D721Med (cell line): ENCODE results near the gene COL13A1.

Experiments used
- DNase-seq: peaks from one replicate; pipeline ENCODE4 v3.0.0; 2011; ENCODE audit warnings: low spot score; ENCODE audit not compliant: insufficient read length
- FAIRE-seq: peaks from 2 replicates; lab custom pipeline; 2011; peaks lifted over from hg19 to GRCh38; lab: Jason Lieb, UNC
- CTCF ChIP-seq: IDR thresholded peaks from 2 replicates; pipeline ENCODE4 v1.5.1; 2012; ENCODE audit warnings: mild to moderate bottlenecking, control low read depth; ENCODE audit not compliant: insufficient read depth; ENCODE audit errors: missing control alignments

Gene COL13A1

GRCh38 chr10:69772933-69773704, 28.6 kb upstream of the COL13A1 start:
- FAIRE-seq (no peak), DNase-seq (no peak)
- no peak for TF ChIP-seq CTCF

GRCh38 chr10:69774596-69774995, 27.1 kb upstream of the COL13A1 start:
- DNase-seq: no peak
- no peak for FAIRE-seq
- TF ChIP-seq CTCF: no peak

GRCh38 chr10:69780077-69780476, 21.6 kb upstream of the COL13A1 start:
- no peak for DNase-seq
- no peak for FAIRE-seq
- no peak for TF ChIP-seq CTCF

- FAIRE-seq (no peak), DNase-seq (no peak)
- TF ChIP-seq CTCF: no peak
These were observed 20.1 kb upstream of the COL13A1 start for GRCh38 chr10:69781576-69781975.

GRCh38 chr10:69783515-69783914, 18.2 kb upstream of the COL13A1 start:
- TF ChIP-seq CTCF: no peak
- FAIRE-seq (no peak), DNase-seq (no peak)

- no peak for FAIRE-seq
- DNase-seq: no peak
- no peak for TF ChIP-seq CTCF
These were observed 14.9 kb upstream of the COL13A1 start for GRCh38 chr10:69786791-69787190.

GRCh38 chr10:69787681-69788080, 14.0 kb upstream of the COL13A1 start:
- DNase-seq: no peak
- FAIRE-seq: no peak
- no peak for TF ChIP-seq CTCF
